H1 (cell line): ENCODE data around the gene MBP. TPM values are rescaled to one million over a fixed set of nuclear protein-coding genes. Genes with fewer than 3 reads are reported as not detected.

Experiments used
- NRF1 ChIP-seq: IDR thresholded peaks from 2 replicates; pipeline ENCODE4 v1.6.1; 2011; ENCODE audit warnings: mild to moderate bottlenecking, low read depth, low read length, improper control_type of control experiment
- polyA plus RNA-seq, 7 experiments: library from polyadenylated mRNA; depleted of rRNA in 3 of 7; stranded (reverse) in 5 of 7; unstranded in 2 of 7; fragments of >200 nt in 5 of 7; fragments of 200-250 nt in 2 of 7; gene quantifications; 1 replicate in 5 of 7; 2 replicates in 1 of 7; 4 replicates in 1 of 7; pipeline versions ENCODE4 v1.2.1 to v1.2.3, GENCODE V29; 2011 to 2013; ENCODE audit warnings: missing spikeins in 2 of 7, mixed read lengths in 2 of 7
- total RNA-seq: library from RNA; stranded (reverse); fragmentation: NEBNext Ultra II Directional; extraction: Animal tissue kit (Norgen Biotek cat#: 25700); gene quantifications from 2 replicates; pipeline ENCODE4 v1.2.1, GENCODE V29; 2021

The MBP gene
- total and polyA plus RNA-seq, 2 of the 8 experiments (the other 6 are each of a cell fraction or from before 2014, with no cell fraction given) = 7.7 to 19.2 TPM

DNA sequence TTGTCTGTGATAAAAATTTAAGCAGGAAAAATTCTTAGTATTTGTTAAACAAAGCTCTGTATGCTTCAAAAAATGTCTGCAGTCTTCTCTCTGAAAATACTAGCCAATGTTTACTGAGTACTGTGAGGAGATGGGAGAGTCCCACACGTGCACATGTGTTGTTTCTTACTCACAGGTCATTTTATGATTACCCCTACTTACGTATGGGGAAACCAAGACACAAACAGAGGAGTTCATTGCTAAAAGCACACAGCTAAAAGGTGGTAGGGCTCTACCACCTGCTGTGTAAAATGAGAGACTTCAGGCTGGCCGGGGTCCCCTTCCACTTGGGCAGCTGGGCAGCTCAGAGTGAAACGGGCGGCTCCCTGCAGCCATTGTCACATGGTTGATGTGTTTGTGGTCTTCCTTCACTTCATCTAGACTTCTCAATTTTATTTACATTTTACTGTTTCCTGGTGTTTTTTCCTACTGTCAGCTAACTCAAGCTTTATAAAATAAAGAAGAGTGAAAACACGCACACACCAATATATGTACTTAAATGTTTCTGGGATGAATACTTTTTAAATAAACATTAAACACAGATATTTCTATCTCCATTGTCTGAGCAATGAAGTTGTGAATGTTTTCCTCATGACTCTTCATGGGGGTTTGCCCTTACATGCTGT, 71.2 kb downstream of the MBP start (continued):
- TF ChIP-seq NRF1 = no peak
